AG10803 (cell line): ENCODE results near the gene SLC44A2.

Experiments
- DNase-seq: peaks from one replicate; pipeline ENCODE4 v3.0.0; 2010; ENCODE audit warnings: low read depth
- H3K4me3 ChIP-seq: 2 replicates; pipeline ENCODE4 v1.5.1; 2011; ENCODE audit warnings: mild to moderate bottlenecking, low read length, control low read depth
- CTCF ChIP-seq: conservative IDR thresholded peaks from 2 replicates; pipeline ENCODE4 v1.5.1; 2011; ENCODE audit warnings: mild to moderate bottlenecking, low read length, control low read depth, inconsistent platforms

SLC44A2 gene

GRCh38 chr19:10687518-10688288, 62.4 kb downstream of the SLC44A2 start:
- H3K4me3 ChIP-seq: no peak overlapping the region
- no peak for TF ChIP-seq CTCF
- DNase-seq: no peak

DNA sequence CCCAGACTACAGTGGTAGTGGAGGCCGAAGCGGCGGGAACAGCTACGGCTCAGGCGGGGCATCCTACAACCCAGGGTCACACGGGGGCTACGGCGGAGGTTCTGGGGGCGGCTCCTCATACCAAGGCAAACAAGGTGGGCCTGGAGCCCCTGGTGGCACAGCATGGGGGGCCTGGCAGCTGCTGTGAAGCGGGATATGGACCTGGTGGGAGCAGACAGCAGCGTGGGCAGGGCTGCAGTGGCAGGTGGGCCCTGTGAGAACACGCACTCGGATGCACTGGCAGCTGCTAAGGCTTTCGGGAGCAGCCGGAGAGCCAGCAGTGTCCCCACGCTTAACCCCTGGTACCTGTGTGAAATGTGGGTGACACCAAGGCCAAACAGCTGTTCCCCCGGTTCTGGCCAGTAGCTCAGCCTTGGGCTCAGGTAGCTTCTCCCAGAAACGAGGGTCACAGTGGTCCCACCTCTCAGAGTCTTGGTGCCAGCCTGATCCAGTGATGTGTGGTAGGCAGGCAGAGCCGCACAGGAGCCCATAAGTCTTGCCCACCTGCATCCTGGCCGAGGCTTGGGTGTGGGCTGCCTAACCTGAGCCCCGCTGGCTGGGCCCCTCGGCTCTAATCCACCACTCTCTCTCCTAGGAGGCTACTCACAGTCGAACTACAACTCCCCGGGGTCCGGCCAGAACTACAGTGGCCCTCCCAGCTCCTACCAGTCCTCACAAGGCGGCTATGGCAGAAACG, 63.4 kb downstream of the SLC44A2 start:
- TF ChIP-seq CTCF: no peak
- H3K4me3 ChIP-seq: no peak overlapping the region
- no peak for DNase-seq

GRCh38 chr19:10690341-10690781, 65.0 kb downstream of the SLC44A2 start:
- no peak for TF ChIP-seq CTCF
- H3K4me3 ChIP-seq: no peak overlapping the region
- peak; percentile 77 for DNase-seq

- H3K4me3 ChIP-seq: no peak overlapping the region
- DNase-seq: no peak
- no peak for TF ChIP-seq CTCF
Observed at GRCh38 chr19:10691178-10691881, 66.0 kb downstream of the SLC44A2 start.

DNA sequence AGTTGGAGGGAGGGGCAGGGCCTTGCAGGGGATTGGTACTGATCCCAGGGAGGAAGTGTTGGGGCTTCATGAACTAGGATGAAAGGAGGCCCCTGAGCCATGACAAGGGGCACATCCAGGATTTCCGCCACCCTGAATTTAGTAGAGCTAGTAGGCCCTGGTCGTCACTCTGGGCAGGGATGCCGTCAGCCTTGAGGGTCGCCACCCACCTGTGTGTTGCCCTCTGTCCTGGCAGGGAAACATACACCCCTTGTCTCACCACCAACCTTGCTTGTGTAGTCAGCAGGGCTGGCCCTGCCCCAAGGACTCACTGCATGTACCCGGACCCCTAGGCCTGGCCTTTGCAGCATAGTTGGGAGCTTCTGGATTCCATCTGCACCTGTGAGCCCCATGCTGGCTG, 66.5 kb downstream of the SLC44A2 start:
- no peak for DNase-seq
- TF ChIP-seq CTCF: no peak
- H3K4me3 ChIP-seq: no peak overlapping the region

- DNase-seq: no peak
- TF ChIP-seq CTCF: no peak
- no peak overlapping the region for H3K4me3 ChIP-seq
Observed at GRCh38 chr19:10692673-10693264, 67.4 kb downstream of the SLC44A2 start.
